HFFc6 (cell line): ENCODE results near the gene PPP1R3F. TPM values are rescaled to one million over a fixed set of nuclear protein-coding genes. Genes with fewer than 3 reads are reported as not detected.

Experiments used
- DNase-seq: peaks from one replicate; pipeline ENCODE4 v3.0.0-alpha.2; 2018
- H3K27ac Mint-ChIP-seq: 2 replicates; pipeline ENCODE4 v1.8.0; 2020; ENCODE audit warnings: mild to moderate bottlenecking, mixed read lengths
- H3K27me3 Mint-ChIP-seq: 2 replicates; pipeline ENCODE4 v1.8.0; 2021; ENCODE audit warnings: mild to moderate bottlenecking, moderate library complexity, mixed read lengths; ENCODE audit not compliant: insufficient read depth
- H3K36me3 Mint-ChIP-seq: 2 replicates; pipeline ENCODE4 v1.8.0; 2021; ENCODE audit warnings: low read depth, mixed read lengths
- H3K4me1 Mint-ChIP-seq: 2 replicates; pipeline ENCODE4 v1.8.0; 2020; ENCODE audit warnings: low read depth, mixed read lengths
- H3K4me3 Mint-ChIP-seq: 2 replicates; pipeline ENCODE4 v1.8.0; 2020; ENCODE audit warnings: mild to moderate bottlenecking, moderate library complexity, mixed read lengths
- H3K9me3 Mint-ChIP-seq: 2 replicates; pipeline ENCODE4 v1.8.0; 2020; ENCODE audit warnings: mild to moderate bottlenecking, mixed read lengths
- total RNA-seq, 6 experiments: library from RNA; stranded (reverse); fragmentation: NEBNext Ultra II Directional; extraction: Animal tissue kit (Norgen Biotek cat#: 25700); gene quantifications; 2 replicates in 1 of 6; 3 replicates in 5 of 6; pipeline ENCODE4 v1.2.3, GENCODE V29; 2021
- TF ChIP-seq, protein P1 (sequence below): fragments of 200-600 bp; sonication (generic); IDR thresholded peaks from 2 replicates; pipeline ENCODE4 v1.5.0; 2021; ENCODE audit warnings: antibody characterized with exemption, mild to moderate bottlenecking

The PPP1R3F gene
- total RNA-seq, 6 experiments from 2014 or later = 2.4 to 4.5 (median 4.1) TPM

DNA sequence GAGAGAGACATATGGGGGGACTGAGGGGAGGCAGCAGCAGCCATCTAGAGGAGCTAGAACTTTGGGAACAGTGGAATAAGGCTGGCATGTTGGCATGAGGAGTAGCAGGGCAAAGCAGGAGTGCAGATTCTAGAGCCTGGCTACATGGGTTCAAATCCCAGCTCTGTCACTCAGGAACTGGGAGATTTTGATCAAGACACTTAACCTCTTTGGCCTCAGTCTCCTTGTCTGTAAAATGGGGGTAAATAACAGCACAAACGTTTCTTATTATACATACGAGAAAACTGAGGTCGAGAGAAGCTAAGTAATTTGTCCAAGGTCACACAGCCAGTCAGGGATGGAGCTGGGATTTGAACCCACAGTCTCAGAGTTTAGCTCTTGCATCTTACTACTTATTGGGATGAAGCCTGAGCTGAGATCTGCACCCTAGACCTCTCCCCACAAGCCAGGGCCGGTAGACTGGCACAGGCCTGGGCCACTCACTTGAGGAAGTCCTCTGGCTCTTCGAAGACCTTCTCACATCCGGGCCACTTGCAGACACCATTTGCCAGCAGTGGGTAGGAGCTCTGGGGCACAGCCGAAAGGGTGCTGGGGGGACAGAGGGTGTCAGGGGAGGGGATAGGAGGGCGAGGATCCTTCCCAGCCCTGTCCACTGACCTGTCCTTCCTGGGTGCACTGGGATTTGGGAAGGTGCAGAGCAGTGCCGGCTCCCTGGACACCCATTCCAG, 13.2 kb upstream of the PPP1R3F start:
- no peak overlapping the region for H3K4me3 Mint-ChIP-seq
- peaks cover 5% of the 10 kb centered on the region for H3K27me3 Mint-ChIP-seq
- TF ChIP-seq, protein P1, sequence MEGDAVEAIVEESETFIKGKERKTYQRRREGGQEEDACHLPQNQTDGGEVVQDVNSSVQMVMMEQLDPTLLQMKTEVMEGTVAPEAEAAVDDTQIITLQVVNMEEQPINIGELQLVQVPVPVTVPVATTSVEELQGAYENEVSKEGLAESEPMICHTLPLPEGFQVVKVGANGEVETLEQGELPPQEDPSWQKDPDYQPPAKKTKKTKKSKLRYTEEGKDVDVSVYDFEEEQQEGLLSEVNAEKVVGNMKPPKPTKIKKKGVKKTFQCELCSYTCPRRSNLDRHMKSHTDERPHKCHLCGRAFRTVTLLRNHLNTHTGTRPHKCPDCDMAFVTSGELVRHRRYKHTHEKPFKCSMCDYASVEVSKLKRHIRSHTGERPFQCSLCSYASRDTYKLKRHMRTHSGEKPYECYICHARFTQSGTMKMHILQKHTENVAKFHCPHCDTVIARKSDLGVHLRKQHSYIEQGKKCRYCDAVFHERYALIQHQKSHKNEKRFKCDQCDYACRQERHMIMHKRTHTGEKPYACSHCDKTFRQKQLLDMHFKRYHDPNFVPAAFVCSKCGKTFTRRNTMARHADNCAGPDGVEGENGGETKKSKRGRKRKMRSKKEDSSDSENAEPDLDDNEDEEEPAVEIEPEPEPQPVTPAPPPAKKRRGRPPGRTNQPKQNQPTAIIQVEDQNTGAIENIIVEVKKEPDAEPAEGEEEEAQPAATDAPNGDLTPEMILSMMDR = no peak
- no peaks in the 10 kb centered on the region for H3K36me3 Mint-ChIP-seq
- H3K9me3 Mint-ChIP-seq = no peaks in the 10 kb centered on the region
- H3K27ac Mint-ChIP-seq = no peak overlapping the region
- DNase-seq = no peak
- H3K4me1 Mint-ChIP-seq = no peaks in the 10 kb centered on the region

- Mint-ChIP-seq H3K36me3 (no peaks in the 10 kb centered on the region), H3K4me1 (no peaks in the 10 kb centered on the region), H3K27ac (no peak overlapping the region), H3K9me3 (no peaks in the 10 kb centered on the region), H3K27me3 (peaks cover 5% of the 10 kb centered on the region), H3K4me3 (no peak overlapping the region)
- DNase-seq = no peak
- TF ChIP-seq, protein P1 = no peak
These were observed 12.4 kb upstream of the PPP1R3F start for GRCh38 chrX:49257074-49257790.

DNA sequence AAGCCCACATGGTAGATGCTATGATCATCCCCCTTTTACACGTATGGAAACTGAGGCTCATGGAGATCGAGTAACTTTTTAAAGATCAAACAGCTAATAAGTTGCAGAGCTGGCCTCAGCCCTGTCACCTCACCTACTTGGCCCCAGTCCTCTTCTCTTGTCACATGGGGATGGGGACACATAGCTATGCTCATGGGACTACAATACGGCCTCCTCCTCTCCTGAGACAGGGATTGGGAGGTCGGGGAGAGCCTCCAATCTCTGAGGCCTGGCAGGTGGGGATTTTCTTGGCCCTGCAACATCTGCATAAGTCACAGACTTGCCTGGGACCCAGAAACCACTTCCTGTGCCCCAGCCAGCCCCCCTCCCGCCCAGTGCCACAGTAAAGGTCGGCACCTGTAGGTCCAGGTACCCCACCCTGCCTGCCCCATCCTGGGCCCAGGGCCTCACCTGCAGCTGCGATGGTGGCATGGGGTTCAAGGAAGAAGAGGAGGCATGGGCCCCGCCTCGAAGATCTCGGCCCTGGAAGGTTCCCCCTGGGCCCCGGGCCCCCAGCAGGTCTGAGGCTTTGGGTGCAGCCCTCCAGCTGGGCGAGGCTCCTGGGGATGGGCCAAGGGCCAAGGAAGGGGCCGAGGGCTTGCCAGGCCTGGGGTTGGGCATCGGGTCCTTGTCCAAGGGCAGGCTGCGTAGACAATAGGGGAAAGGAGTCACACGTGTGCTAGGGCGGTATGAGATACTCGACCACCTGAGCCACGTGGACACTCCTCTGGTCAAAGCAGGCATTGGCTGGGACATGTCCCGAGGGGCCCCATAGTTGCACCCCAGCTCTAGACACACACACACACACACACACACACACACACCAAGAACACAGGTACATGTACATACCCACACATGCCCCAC, 11.5 kb upstream of the PPP1R3F start:
- DNase-seq = no peak

GRCh38 chrX:49258749-49259124, 10.9 kb upstream of the PPP1R3F start:
- no peaks in the 10 kb centered on the region for H3K4me1 Mint-ChIP-seq
- no peaks in the 10 kb centered on the region for H3K9me3 Mint-ChIP-seq
- no peak overlapping the region for H3K27ac Mint-ChIP-seq
- H3K27me3 Mint-ChIP-seq = peaks cover 5% of the 10 kb centered on the region
- TF ChIP-seq, protein P1 = no peak
- no peak overlapping the region for H3K4me3 Mint-ChIP-seq
- no peaks in the 10 kb centered on the region for H3K36me3 Mint-ChIP-seq
- no peak for DNase-seq

More for the DNA sequence above, 11.5 kb upstream of the PPP1R3F start:
- H3K36me3 Mint-ChIP-seq = no peaks in the 10 kb centered on the region
- H3K9me3 Mint-ChIP-seq = no peaks in the 10 kb centered on the region
- no peak overlapping the region for H3K4me3 Mint-ChIP-seq
- H3K4me1 Mint-ChIP-seq = no peaks in the 10 kb centered on the region
- H3K27me3 Mint-ChIP-seq = peaks cover 5% of the 10 kb centered on the region
- TF ChIP-seq, protein P1 = no peak
- H3K27ac Mint-ChIP-seq = no peak overlapping the region

DNA sequence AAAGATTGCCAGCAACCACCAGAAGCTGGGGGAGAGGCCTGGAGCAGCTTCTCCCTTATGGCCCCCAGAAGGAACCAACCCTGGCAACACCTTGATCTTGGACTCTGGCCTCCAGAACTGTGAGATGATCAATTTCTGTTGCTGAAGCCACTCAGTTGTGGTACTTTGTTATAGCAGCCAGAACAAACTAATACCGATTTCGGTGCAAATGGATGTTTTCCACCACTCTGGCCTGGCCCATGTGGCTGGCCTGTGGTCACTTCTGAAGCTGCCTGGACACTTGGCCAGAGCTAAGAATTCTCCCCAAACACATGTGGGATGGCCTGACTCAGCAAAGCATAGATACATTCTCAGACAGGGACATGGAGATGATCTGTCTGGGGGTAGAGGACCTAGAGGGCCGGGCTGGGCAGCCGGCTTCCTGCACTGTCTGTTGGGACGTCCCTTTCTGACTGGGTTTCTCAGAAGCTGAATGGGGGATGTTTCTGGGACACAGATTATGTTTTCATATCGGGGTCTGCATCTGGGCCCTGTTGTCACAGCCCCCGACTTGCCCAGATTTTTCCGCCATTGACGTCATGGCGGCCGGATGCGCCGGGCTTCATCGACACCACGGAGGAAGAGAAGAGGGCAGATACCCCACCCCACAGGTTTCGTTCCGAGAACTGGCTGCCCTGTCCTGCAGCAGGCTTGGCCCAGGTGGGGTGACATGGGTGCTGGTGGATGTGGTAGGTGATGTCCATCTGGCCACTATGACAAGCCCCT, 9.2 kb upstream of the PPP1R3F start:
- TF ChIP-seq, protein P1 = no peak
- Mint-ChIP-seq H3K27ac (no peak overlapping the region), H3K4me1 (no peaks in the 10 kb centered on the region), H3K9me3 (no peaks in the 10 kb centered on the region), H3K36me3 (no peaks in the 10 kb centered on the region), H3K27me3 (peaks cover 10% of the 10 kb centered on the region), H3K4me3 (no peak overlapping the region)
- DNase-seq = no peak
